ENCODE data around the gene HYDIN.
"Not testable (repeated sequence)": the region's sequence is repeated elsewhere in the genome, so short reads cannot be mapped to it uniquely, and the experiment has no call there.

Gene HYDIN

GRCh38 chr16:70987019-70987715 is 243.4 kb downstream of the HYDIN start:
- not testable (repeated sequence) for DNase-seq

GRCh38 chr16:70984675-70985074 is 245.8 kb downstream of the HYDIN start:
- DNase-seq = not testable (repeated sequence)

GRCh38 chr16:70968332-70968731 is 262.2 kb downstream of the HYDIN start:
- not testable (repeated sequence) for DNase-seq

- DNase-seq = not testable (repeated sequence)
Measured at GRCh38 chr16:70960169-70960568, 270.4 kb downstream of the HYDIN start.

- DNase-seq = not testable (repeated sequence)
Measured at GRCh38 chr16:70954922-70955321, 275.6 kb downstream of the HYDIN start.

GRCh38 chr16:70953824-70954223 is 276.7 kb downstream of the HYDIN start:
- DNase-seq = not testable (repeated sequence)

- not testable (repeated sequence) for DNase-seq
Measured at GRCh38 chr16:70943551-70943950, 287.0 kb downstream of the HYDIN start.

- not testable (repeated sequence) for DNase-seq
Measured at GRCh38 chr16:70939690-70940359, 290.7 kb downstream of the HYDIN start.

GRCh38 chr16:70936781-70937525 is 293.6 kb downstream of the HYDIN start:
- DNase-seq = not testable (repeated sequence)

GRCh38 chr16:70935325-70935724 is 295.2 kb downstream of the HYDIN start:
- not testable (repeated sequence) for DNase-seq

- not testable (repeated sequence) for DNase-seq
Measured at GRCh38 chr16:70933746-70934145, 296.8 kb downstream of the HYDIN start.

GRCh38 chr16:70930757-70931156 is 299.8 kb downstream of the HYDIN start:
- DNase-seq = not testable (repeated sequence)

- DNase-seq = not testable (repeated sequence)
Measured at GRCh38 chr16:70922164-70922563, 308.4 kb downstream of the HYDIN start.

GRCh38 chr16:70920661-70921060 is 309.9 kb downstream of the HYDIN start:
- DNase-seq = not testable (repeated sequence)

- not testable (repeated sequence) for DNase-seq
Measured at GRCh38 chr16:70888208-70888607, 342.3 kb downstream of the HYDIN start.

- DNase-seq = not testable (repeated sequence)
Measured at GRCh38 chr16:70884652-70885051, 345.9 kb downstream of the HYDIN start.

GRCh38 chr16:70882311-70882710 is 348.2 kb downstream of the HYDIN start:
- not testable (repeated sequence) for DNase-seq

GRCh38 chr16:70877895-70878294 is 352.6 kb downstream of the HYDIN start:
- DNase-seq = not testable (repeated sequence)

- not testable (repeated sequence) for DNase-seq
Measured at GRCh38 chr16:70876442-70876841, 354.1 kb downstream of the HYDIN start.

GRCh38 chr16:70864698-70865097 is 365.8 kb downstream of the HYDIN start:
- DNase-seq = not testable (repeated sequence)

GRCh38 chr16:70861996-70862395 is 368.5 kb downstream of the HYDIN start:
- not testable (repeated sequence) for DNase-seq

- not testable (repeated sequence) for DNase-seq
Measured at GRCh38 chr16:70851299-70851698, 379.2 kb downstream of the HYDIN start.

- DNase-seq = not testable (repeated sequence)
Measured at GRCh38 chr16:70823498-70824118, 406.9 kb downstream of the HYDIN start.

Data from stimulated activated CD4-positive, alpha-beta T cell treated with anti-CD3 and anti-CD28 coated beads, Interleukin-4, amount 100 ng/mL, for 24 hours (primary cell).